ENCODE results near the gene GRK1.
"Not testable (repeated sequence)": the region's sequence is repeated elsewhere in the genome, so short reads cannot be mapped to it uniquely, and the experiment has no call there.

GRK1 gene

GRCh38 chr13:113745500-113746142, 78.6 kb downstream of the GRK1 start:
- not testable (repeated sequence) for DNase-seq

DNA sequence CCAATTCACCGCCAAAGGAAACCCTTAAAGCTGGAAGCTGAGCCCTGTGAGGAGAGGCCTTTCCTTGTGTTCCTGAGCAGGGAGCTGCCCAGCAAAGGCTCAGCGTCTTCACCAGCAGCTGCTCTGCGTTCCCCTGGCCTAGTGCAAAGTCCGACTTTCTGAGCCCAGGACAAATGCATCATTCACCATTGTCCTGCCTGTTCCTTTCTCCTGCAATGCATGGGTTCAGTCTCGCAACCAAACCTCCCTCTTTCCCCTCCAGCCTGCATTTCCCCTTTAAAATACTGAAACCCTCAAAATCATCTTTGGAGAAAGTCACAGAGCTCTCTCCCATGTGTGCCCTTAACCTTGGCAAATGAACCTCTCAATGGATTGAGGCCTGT, 79.1 kb downstream of the GRK1 start:
- DNase-seq: no peak

- DNase-seq: no peak
These were observed 79.7 kb downstream of the GRK1 start for GRCh38 chr13:113746671-113747070.

DNA sequence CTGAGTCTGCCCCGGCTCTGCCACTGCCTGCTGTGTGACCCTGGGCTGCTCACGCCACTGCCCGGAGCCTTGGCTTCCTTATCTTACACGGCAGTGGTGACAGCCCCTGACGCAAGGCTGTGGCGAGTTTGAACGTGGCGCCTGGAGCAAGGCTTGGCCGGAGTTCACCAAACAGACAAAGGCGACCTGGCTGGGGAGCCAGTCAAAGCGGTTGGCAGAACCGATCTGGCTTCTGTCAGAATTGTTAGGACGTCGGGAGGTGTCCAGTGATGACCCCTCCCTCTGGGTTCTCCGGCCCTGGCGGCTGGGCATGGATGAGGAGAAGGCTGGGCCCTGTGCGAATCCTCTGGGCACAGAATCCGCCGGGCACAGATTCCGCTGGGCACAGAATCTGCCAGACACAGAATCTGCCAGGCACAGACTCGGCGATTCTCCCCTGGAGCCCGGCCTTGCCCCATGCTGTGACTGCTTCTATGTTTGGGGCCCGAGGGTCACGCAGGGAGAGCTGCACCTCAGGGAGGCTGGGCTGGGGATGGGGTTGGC, 80.3 kb downstream of the GRK1 start:
- DNase-seq: no peak

- no peak for DNase-seq
These were observed 81.3 kb downstream of the GRK1 start for GRCh38 chr13:113748101-113748861.

DNA sequence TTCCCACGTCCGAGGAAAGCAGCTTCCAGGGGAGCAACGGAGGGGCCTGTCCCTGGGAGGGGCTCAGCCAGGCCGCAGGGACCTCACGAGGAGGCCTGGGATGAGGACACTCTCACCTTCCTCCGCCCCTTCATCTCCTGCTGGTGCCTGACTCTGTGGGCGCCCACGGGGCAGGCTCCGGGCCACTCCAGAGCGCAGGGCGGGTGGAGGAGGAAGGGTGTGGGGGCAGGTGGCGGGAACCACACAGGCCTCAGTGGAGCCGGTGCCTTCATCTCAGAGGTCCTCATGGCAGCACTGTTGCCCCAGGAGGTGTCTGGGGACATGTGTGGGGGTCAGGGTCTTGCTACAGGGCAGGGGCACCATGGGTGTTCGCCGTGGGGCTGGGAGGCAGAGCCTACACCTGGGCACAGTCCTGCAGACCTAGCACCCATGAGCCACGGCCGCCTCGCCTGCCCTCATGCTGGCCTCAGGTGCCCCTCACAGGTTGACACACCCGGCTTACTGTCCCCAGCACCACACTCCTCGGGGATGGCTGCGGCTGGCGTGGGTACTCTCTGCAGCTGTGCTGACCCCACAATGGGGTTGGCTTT, 81.9 kb downstream of the GRK1 start:
- DNase-seq: no peak

GRCh38 chr13:113749507-113749906, 82.5 kb downstream of the GRK1 start:
- DNase-seq: no peak

- DNase-seq: no peak
These were observed 82.9 kb downstream of the GRK1 start for GRCh38 chr13:113749967-113750366.

- no peak for DNase-seq
These were observed 83.8 kb downstream of the GRK1 start for GRCh38 chr13:113750554-113751399.

DNA sequence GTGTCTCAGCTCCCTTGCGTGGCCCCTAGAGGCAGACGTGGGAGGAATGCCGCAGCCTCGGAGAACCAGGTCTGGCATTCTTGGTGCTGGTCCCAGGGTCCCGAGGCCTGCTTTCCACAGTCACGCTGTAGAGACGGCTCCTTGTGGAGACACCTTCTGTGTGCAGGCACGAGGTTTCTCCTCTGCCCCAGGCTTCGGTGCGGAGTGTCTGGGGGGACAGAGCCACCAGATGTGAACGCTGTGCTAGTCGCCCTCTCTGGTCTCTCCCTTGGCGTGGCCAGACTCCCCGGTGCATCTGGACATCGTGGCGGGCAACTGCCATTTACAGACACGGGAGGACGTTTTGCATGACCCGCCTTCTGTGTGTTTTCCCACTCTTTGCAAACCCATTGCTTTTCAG, 84.5 kb downstream of the GRK1 start:
- DNase-seq: no peak

DNA sequence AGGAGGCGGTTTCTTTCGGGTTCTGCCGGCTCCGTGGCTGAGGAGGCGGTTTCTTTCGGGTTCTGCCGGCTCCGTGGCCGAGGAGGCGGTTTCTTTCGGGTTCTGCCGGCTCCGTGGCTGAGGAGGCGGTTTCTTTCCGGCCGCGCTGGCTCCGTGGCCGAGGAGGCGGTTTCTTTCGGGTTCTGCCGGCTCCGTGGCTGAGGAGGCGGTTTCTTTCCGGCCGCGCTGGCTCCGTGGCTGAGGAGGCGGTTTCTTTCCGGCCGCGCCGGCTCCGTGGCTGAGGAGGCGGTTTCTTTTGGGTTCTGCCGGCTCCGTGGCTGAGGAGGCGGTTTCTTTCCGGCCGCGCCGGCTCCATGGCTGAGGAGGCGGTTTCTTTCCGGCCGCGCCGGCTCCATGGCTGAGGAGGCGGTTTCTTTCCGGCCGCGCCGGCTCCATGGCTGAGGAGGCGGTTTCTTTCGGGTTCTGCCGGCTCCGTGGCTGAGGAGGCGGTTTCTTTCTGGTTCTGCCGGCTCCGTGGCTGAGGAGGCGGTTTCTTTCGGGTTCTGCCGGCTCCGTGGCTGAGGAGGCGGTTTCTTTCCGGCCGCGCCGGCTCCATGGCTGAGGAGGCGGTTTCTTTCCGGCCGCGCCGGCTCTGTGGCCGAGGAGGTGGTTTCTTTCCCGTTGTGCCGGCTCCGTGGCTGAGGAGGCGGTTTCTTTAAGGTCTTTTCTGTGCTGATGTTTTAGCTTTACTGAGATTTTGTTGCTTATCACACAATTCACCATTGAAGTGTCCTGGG, 85.4 kb downstream of the GRK1 start:
- DNase-seq: not testable (repeated sequence)

GRCh38 chr13:113753171-113753570, 86.2 kb downstream of the GRK1 start:
- no peak for DNase-seq

GRCh38 chr13:113754242-113754641, 87.2 kb downstream of the GRK1 start:
- DNase-seq: no peak

- DNase-seq: no peak
These were observed 87.7 kb downstream of the GRK1 start for GRCh38 chr13:113754691-113755090.

DNA sequence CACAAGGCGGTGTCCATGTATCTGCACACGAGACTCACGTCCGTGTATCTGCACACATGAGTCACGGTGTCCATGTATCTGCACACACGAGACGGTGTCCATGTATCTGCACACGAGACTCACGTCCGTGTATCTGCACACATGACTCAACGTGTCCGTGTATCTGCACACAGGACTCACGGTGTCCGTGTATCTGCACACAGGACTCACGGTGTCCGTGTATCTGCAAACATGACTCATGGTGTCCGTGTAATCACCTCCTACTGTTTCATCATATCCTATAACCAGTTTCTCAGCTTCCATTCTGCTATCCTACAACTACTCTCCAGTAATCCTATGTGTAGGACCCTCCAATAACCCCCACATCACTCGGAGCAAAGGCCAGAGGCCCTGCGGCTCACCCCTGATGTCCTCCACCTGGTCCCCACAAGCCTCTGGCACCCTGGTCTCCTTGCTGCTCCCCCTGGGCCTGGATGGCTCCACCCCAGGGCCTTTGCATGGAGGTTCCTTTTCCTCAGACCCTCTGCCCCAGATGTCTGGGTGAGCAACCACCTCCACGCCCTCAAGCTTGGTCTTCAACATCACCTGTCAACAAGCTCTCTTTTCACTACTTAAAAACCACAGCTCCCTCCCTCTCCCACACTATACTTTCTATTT, 89.5 kb downstream of the GRK1 start:
- no peak for DNase-seq

- DNase-seq: no peak
These were observed 91.9 kb downstream of the GRK1 start, which contains the start of gene TMEM255B for GRCh38 chr13:113758651-113759524. Gene TMEM255B, plus strand, starts transcription at chr13:113759226. Its CDS starts 44 bp downstream, at chr13:113759270.

DNA sequence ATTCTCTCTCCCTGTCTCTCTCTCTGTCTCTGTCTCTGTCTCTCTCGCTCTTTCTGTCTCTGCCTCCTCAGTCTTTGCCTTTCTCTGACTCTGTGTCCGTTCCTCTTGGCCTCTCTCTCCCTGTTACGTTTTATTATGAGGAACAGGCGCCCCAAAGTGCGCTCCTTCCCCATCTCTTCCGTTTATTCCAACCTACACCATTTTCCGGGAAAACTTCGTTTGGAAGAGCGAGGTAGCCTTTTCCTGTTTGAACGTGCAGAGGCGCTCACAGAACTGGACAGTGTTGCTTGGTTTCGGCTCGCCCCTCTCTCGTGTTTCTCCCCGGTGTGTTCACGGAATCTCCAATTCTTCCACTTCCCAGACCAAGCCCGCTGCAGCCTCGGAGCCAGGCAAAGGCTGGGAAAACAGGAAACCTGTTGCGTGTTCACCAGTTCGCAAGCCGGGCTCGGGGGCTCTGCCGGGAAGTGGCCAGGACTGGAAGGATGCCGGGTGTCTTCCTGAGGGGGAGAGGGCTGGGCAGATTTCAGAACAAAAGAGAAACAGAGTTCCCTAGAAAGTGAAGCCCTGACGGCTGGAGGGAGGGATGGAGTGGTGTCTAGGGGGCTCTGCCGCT, 92.6 kb downstream of the GRK1 start:
- DNase-seq: no peak

- DNase-seq: no peak
These were observed 94.1 kb downstream of the GRK1 start for GRCh38 chr13:113761136-113761535.

GRCh38 chr13:113762075-113762474, 95.1 kb downstream of the GRK1 start:
- DNase-seq: no peak

- no peak for DNase-seq
These were observed 95.5 kb downstream of the GRK1 start for GRCh38 chr13:113762538-113762937.
